ENCODE measurements around the gene RFTN1.

DNA sequence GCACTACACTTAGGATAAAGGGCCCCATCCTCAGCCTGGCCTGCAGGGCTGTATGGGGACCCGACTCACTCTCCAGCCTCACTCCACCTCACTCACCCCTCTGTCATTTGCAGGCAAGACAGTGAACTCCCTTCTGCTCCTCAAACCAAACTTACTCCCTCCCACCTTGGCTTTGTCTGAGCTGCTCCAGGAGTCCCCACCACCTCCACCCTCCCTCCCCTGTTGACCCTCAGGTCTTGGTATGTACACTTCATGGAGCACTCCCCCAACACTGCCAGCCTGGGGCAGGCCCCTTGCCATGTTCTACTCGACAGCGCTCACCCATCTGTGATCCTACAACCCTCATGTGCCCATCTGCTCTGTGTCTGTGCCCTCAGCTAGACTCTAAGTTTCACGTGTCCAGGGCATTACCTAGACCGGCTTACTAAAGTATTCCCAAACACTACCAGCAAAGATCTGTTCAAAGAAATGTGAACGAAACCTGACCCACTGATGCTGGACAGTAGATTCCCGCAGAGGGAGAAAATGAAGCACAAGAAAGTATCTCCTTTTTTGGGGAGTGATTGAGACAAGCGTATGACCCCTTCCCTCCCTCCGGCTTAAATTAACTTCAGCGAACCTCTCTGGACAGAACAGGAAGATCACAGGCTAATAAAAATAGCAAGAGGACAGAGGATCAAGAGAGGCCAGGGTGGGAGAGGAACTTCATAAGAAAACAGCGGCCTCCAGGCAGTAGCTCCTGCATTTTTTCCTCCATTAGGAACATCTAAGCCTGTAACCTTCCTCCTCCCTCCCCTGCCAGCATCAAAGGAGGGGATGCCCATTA is 113.2 kb downstream of the RFTN1 start:
- TF ChIP-seq, protein P1, sequence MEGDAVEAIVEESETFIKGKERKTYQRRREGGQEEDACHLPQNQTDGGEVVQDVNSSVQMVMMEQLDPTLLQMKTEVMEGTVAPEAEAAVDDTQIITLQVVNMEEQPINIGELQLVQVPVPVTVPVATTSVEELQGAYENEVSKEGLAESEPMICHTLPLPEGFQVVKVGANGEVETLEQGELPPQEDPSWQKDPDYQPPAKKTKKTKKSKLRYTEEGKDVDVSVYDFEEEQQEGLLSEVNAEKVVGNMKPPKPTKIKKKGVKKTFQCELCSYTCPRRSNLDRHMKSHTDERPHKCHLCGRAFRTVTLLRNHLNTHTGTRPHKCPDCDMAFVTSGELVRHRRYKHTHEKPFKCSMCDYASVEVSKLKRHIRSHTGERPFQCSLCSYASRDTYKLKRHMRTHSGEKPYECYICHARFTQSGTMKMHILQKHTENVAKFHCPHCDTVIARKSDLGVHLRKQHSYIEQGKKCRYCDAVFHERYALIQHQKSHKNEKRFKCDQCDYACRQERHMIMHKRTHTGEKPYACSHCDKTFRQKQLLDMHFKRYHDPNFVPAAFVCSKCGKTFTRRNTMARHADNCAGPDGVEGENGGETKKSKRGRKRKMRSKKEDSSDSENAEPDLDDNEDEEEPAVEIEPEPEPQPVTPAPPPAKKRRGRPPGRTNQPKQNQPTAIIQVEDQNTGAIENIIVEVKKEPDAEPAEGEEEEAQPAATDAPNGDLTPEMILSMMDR (IDR thresholded peaks at IDR 0.05; ENCODE audit: low read depth, low read length, poor library complexity, severe bottlenecking): no peak
- TF ChIP-seq EZH2phosphoT487 (IDR thresholded peaks at IDR 0.05; ENCODE audit: borderline replicate concordance, low read length): no peak

Data from DOHH2 (cell line).